Endothelial cell of umbilical vein (primary cell): ENCODE results near the gene EML1. TPM values are rescaled to one million over a fixed set of nuclear protein-coding genes. Genes with fewer than 3 reads are reported as not detected.

ENCODE experiments used
- BruUV-seq: library from RNA; stranded (reverse); fragments of 400-500 nt; replicated peaks from 2 replicates; lab custom pipeline; 2021; lab: Mats Ljungman, UMichigan
- CTCF ChIA-PET: fragments of 300-600, 350-600 bp; sonication (Branson Sonifier 250); formaldehyde crosslinking; loops from one replicate; lab custom pipeline; 2021; ENCODE audit warnings: antibody characterized with exemption, inconsistent platforms; lab: Charles Lee
- POLR2A ChIA-PET: fragments of 300-600, 350-600 bp; sonication (Branson Sonifier 250); formaldehyde crosslinking; loops from one replicate; lab custom pipeline; 2021; ENCODE audit warnings: antibody characterized with exemption, inconsistent platforms; lab: Charles Lee
- DNase-seq: peaks from one replicate; pipeline ENCODE4 v3.0.0-alpha.2; 2011; ENCODE audit warnings: low read depth, low spot score
- FAIRE-seq: peaks from 2 replicates; lab custom pipeline; 2011; peaks lifted over from hg19 to GRCh38; lab: Jason Lieb, UNC
- H2AFZ ChIP-seq: 2 replicates; pipeline ENCODE4 v1.6.0; 2012; ENCODE audit warnings: low read depth, low read length, control low read depth, inconsistent platforms
- H3K27ac ChIP-seq: 2 replicates; pipeline ENCODE4 v1.5.1; 2011; ENCODE audit warnings: low read depth, mild to moderate bottlenecking, control low read depth, low read length, moderate library complexity; ENCODE audit not compliant: insufficient read depth
- H3K27me3 ChIP-seq, 2 experiments: 2 replicates each; pipeline versions ENCODE4 v1.6.0 to v1.6.1; 2011; ENCODE audit warnings: low read length in 2 of 2, mixed read lengths in 1 of 2; ENCODE audit not compliant: control insufficient read depth in 2 of 2, insufficient read depth in 2 of 2
- H3K36me3 ChIP-seq, 2 experiments: 2 replicates in 1 of 2; 3 replicates in 1 of 2; pipeline ENCODE4 v1.5.1; 2011; ENCODE audit warnings: low read length in 2 of 2, mild to moderate bottlenecking in 1 of 2, moderate library complexity in 1 of 2; ENCODE audit not compliant: control insufficient read depth in 2 of 2, insufficient read depth in 2 of 2; ENCODE audit errors: extremely low read depth in 1 of 2
- H3K4me1 ChIP-seq: 3 replicates; pipeline ENCODE4 v1.5.1; 2011; ENCODE audit warnings: mild to moderate bottlenecking, low read length; ENCODE audit not compliant: control insufficient read depth, insufficient read depth; ENCODE audit errors: extremely low read depth
- H3K4me2 ChIP-seq: 2 replicates; pipeline ENCODE4 v1.6.1; 2011; ENCODE audit warnings: low read length, control low read depth, mixed read lengths; ENCODE audit not compliant: insufficient read depth
- H3K4me3 ChIP-seq, 3 experiments: fragments of 200-600 bp in 1 of 3; sonication (generic), shearing (Covaris generic) in 1 of 3; replicated peaks in 1 of 3; 2 replicates each; pipeline ENCODE4 v1.5.1; 2011 to 2016; ENCODE audit warnings: control low read depth in 3 of 3, low read length in 3 of 3, mild to moderate bottlenecking in 2 of 3, inconsistent platforms in 1 of 3, low read depth in 1 of 3, moderate library complexity in 1 of 3; ENCODE audit not compliant: insufficient read depth in 1 of 3
- H3K79me2 ChIP-seq: 2 replicates; pipeline ENCODE4 v1.6.0; 2012; ENCODE audit warnings: low read length, inconsistent platforms; ENCODE audit not compliant: control insufficient read depth, insufficient read depth
- H3K9ac ChIP-seq: replicated peaks from 2 replicates; pipeline ENCODE3; 2011; ENCODE audit warnings: low read length, control low read depth; ENCODE audit not compliant: insufficient read depth; ENCODE audit errors: extremely low read depth
- H3K9me1 ChIP-seq: replicated peaks from 3 replicates; pipeline ENCODE4 v1.6.0; 2011; ENCODE audit warnings: mild to moderate bottlenecking, low read length; ENCODE audit not compliant: control insufficient read depth, insufficient read depth; ENCODE audit errors: extremely low read depth
- H3K9me3 ChIP-seq: replicated peaks from 2 replicates; pipeline ENCODE4 v1.5.1; 2012; ENCODE audit warnings: low read length, inconsistent platforms; ENCODE audit not compliant: control insufficient read depth, insufficient read depth
- H4K20me1 ChIP-seq: replicated peaks from 2 replicates; pipeline ENCODE3; 2011; ENCODE audit warnings: mild to moderate bottlenecking, low read length; ENCODE audit not compliant: control insufficient read depth, insufficient read depth; ENCODE audit errors: extremely low read depth
- CTCF ChIP-seq, 2 donors: IDR thresholded peaks; 1 replicate in 1 of 2; 2 replicates in 1 of 2; pipeline ENCODE4 v1.5.1; 2011; ENCODE audit warnings: low read length in 2 of 2, mild to moderate bottlenecking in 2 of 2, moderate library complexity in 2 of 2, control low read depth in 1 of 2, inconsistent platforms in 1 of 2, low read depth in 1 of 2; ENCODE audit not compliant: insufficient read depth in 1 of 2; ENCODE audit errors: extremely low read depth in 1 of 2
- MAX ChIP-seq: IDR thresholded peaks from 2 replicates; pipeline ENCODE4 v1.6.1; 2011; ENCODE audit not compliant: insufficient read depth, insufficient read length
- dilution Hi-C: fragments of 300-500 bp; cut with MboI; formaldehyde crosslinking; loops from one replicate; pipeline ENCODE4 v1.15.0; 2019; ENCODE audit warnings: low sequenced_read_pairs; ENCODE audit not compliant: extremely low pct_ligation_motif_present
- intact Hi-C: fragments of 100-400 bp; cut with micrococcal nuclease; formaldehyde crosslinking; loops from one replicate; pipeline ENCODE4 v1.10.0; 2022
- polyA plus RNA-seq, 4 experiments: library from polyadenylated mRNA; depleted of rRNA in 3 of 4; stranded (reverse) in 3 of 4; unstranded in 1 of 4; fragments of >200 nt; gene quantifications; 2 replicates each; pipeline versions ENCODE4 v1.2.1 to v1.2.3, GENCODE V29; 2011 to 2012; ENCODE audit warnings: missing spikeins in 1 of 4
- small RNA-seq: library from RNA; depleted of rRNA; stranded (forward); fragments of <200 nt; gene quantifications from one replicate; pipeline ENCODE3, GENCODE V24; 2012; ENCODE audit warnings: low replicate concordance, low read depth; ENCODE audit not compliant: insufficient read depth, insufficient read length
- total RNA-seq: library from RNA; stranded (reverse); gene quantifications from 2 replicates; pipeline ENCODE4 v1.2.3, GENCODE V29; 2021

EML1 gene
- total and polyA plus RNA-seq, 2 donors (not counting 3 experiments of a cell fraction or from before 2014, with no cell fraction given): 22.9 to 33.0 TPM

- dilution Hi-C loops: no loop called here
These were observed 198.1 kb downstream of the EML1 start for GRCh38 chr14:99991331-99991730.

More at GRCh38 chr14:99991331-99991730, 198.1 kb downstream of the EML1 start:
- Histone ChIP-seq H3K27me3 (no peaks in the 10 kb centered on the region), H3K9ac (no peak overlapping the region), H2AFZ (no peak overlapping the region), H4K20me1 (no peaks in the 10 kb centered on the region), H3K27ac (no peak overlapping the region), H3K79me2 (peaks cover 1% of the 10 kb centered on the region), H3K9me3 (no peaks in the 10 kb centered on the region), H3K9me1 (no peaks in the 10 kb centered on the region), H3K4me2 (no peak overlapping the region), H3K4me3 (no peak overlapping the region), H3K4me1 (no peaks in the 10 kb centered on the region), H3K36me3 (no peaks in the 10 kb centered on the region)
- DNase-seq (no peak), FAIRE-seq (no peak)
- BruUV-seq: no TSS peak
- CTCF ChIA-PET: no interaction called here
- intact Hi-C loops: no loop called here
- POLR2A ChIA-PET: interaction anchor here (0.9 kb wide), 1 partner anchor 24 kb away, joined by 3 read pairs; no protein-coding TSS in a partner anchor
- TF ChIP-seq CTCF (IDR thresholded peaks at IDR 0.05; ENCODE audit: extremely low read depth in 1 of 2, insufficient read depth in 1 of 2, low read depth in 1 of 2, low read length in 2 of 2) (no peak), MAX (no peak)

Small RNAs within 50 kb of the gene (small RNA-seq; reads per million reads assigned to genes)
- 1.1 reads per million for gene RNU1-47P

Other genes with a start within 250 kb of the EML1 start
- gene CCDC85C, start 189.2 kb upstream of the EML1 start, total RNA-seq: 17.8 and 22.2 TPM in 2 replicates
- 6.5 and 7.5 TPM in 2 replicates for gene CCDC85C, start 189.2 kb upstream of the EML1 start, polyA plus RNA-seq
- gene HHIPL1, start 148.3 kb upstream of the EML1 start, total RNA-seq: 2.0 and 2.1 TPM in 2 replicates
- 1.3 TPM in 2 replicates for gene HHIPL1, start 148.3 kb upstream of the EML1 start, polyA plus RNA-seq
- gene CYP46A1, start 109.1 kb upstream of the EML1 start, total RNA-seq: 0.14 and 0.24 TPM in 2 replicates
- gene CYP46A1, start 109.1 kb upstream of the EML1 start, polyA plus RNA-seq: 0.03 and 0.05 TPM in 2 replicates